SK-N-SH treated with all-trans-retinoic acid at 6 μM for 48 hours (cell line): ENCODE measurements around the gene POU6F2.

Source experiments
- CREB5 ChIP-seq: fragments of 250-450 bp; sonication (Bioruptor Pico); IDR thresholded peaks from 2 replicates; pipeline ENCODE4 v1.5.1; 2020; ENCODE audit warnings: low read depth, mild to moderate bottlenecking, moderate library complexity
- CSDC2 ChIP-seq: fragments of 250-450 bp; sonication (Bioruptor Pico); IDR thresholded peaks from 2 replicates; pipeline ENCODE4 v1.5.0; 2020; ENCODE audit warnings: mild to moderate bottlenecking, moderate library complexity
- ISL1 ChIP-seq: fragments of 250-450 bp; sonication (Bioruptor Pico); IDR thresholded peaks from 2 replicates; pipeline ENCODE4 v2.1.2; 2022; ENCODE audit warnings: mild to moderate bottlenecking, moderate library complexity
- OSR1 ChIP-seq: fragments of 250-450 bp; sonication (Bioruptor Pico); IDR thresholded peaks from 2 replicates; pipeline ENCODE4 v1.8.0; 2022; ENCODE audit warnings: moderate library complexity, mild to moderate bottlenecking, inconsistent platforms
- POU6F1 ChIP-seq: fragments of 250-450 bp; sonication (Bioruptor Pico); IDR thresholded peaks from 2 replicates; pipeline ENCODE4 v1.8.0; 2021; ENCODE audit warnings: low read depth, mild to moderate bottlenecking, moderate library complexity, borderline replicate concordance
- RARB ChIP-seq: fragments of 250-450 bp; sonication (Bioruptor Pico); IDR thresholded peaks from 2 replicates; pipeline ENCODE4 v1.8.0; 2021; ENCODE audit warnings: mild to moderate bottlenecking, moderate library complexity
- ZNF565 ChIP-seq: fragments of 450-650 bp; formaldehyde crosslinking; conservative IDR thresholded peaks from 2 replicates; pipeline ENCODE4 v1.5.0; 2020; ENCODE audit warnings: low read depth, mild to moderate bottlenecking, moderate library complexity
- ZNF70 ChIP-seq: fragments of 450-650 bp; formaldehyde crosslinking; IDR thresholded peaks from 2 replicates; pipeline ENCODE4 v1.5.0; 2020; ENCODE audit warnings: mild to moderate bottlenecking, moderate library complexity
- TF ChIP-seq, protein P1 (sequence below): fragments of 250-450 bp; sonication (Bioruptor Pico); IDR thresholded peaks from 2 replicates; pipeline ENCODE4 v1.8.0; 2020; ENCODE audit warnings: mild to moderate bottlenecking, moderate library complexity, borderline replicate concordance

GRCh38 chr7:39192476-39192875, 214.8 kb downstream of the POU6F2 start:
- no peak for TF ChIP-seq ZNF565 (CRISPR knock-in tag)
- TF ChIP-seq CSDC2 (CRISPR knock-in tag), result no peak
- TF ChIP-seq ISL1 (CRISPR knock-in tag), result no peak
- TF ChIP-seq RARB, result no peak
- no peak for TF ChIP-seq CREB5 (CRISPR knock-in tag)
- no peak for TF ChIP-seq POU6F1 (CRISPR knock-in tag)
- TF ChIP-seq, protein P1, sequence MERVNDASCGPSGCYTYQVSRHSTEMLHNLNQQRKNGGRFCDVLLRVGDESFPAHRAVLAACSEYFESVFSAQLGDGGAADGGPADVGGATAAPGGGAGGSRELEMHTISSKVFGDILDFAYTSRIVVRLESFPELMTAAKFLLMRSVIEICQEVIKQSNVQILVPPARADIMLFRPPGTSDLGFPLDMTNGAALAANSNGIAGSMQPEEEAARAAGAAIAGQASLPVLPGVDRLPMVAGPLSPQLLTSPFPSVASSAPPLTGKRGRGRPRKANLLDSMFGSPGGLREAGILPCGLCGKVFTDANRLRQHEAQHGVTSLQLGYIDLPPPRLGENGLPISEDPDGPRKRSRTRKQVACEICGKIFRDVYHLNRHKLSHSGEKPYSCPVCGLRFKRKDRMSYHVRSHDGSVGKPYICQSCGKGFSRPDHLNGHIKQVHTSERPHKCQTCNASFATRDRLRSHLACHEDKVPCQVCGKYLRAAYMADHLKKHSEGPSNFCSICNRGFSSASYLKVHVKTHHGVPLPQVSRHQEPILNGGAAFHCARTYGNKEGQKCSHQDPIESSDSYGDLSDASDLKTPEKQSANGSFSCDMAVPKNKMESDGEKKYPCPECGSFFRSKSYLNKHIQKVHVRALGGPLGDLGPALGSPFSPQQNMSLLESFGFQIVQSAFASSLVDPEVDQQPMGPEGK (CRISPR knock-in tag), result no peak
- no peak for TF ChIP-seq OSR1 (CRISPR knock-in tag)
- TF ChIP-seq ZNF70 (CRISPR knock-in tag), result no peak
